PC-9 (cell line): ENCODE results near the gene CXorf38. TPM values are rescaled to one million over a fixed set of nuclear protein-coding genes. Genes with fewer than 3 reads are reported as not detected.

ENCODE experiments used
- BruUV-seq: library from RNA; stranded (reverse); fragments of 400-500 nt; replicated peaks from 2 replicates; lab custom pipeline; 2021; lab: Mats Ljungman, UMichigan
- CTCF ChIA-PET: fragments of 300-600 bp; sonication (Branson Sonifier 250); formaldehyde crosslinking; loops from one replicate; lab custom pipeline; 2022; ENCODE audit warnings: antibody characterized with exemption; lab: Charles Lee
- POLR2A ChIA-PET: fragments of 300-600 bp; sonication (Branson Sonifier 250); formaldehyde crosslinking; loops from one replicate; lab custom pipeline; 2022; ENCODE audit warnings: antibody characterized with exemption; ENCODE audit not compliant: unreplicated experiment; lab: Charles Lee
- DNase-seq, 2 experiments: peaks; one replicate each; pipeline versions ENCODE4 v3.0.0 to v3.0.0-alpha.2; 2015 to 2022; ENCODE audit warnings: mixed read lengths in 1 of 2
- H2AFZ ChIP-seq: fragments of 200-600 bp; sonication (generic); 2 replicates; pipeline ENCODE4 v1.8.1; 2017; ENCODE audit warnings: antibody characterized with exemption
- H3F3A ChIP-seq: fragments of 200-600 bp; sonication (generic); 2 replicates; pipeline ENCODE4 v1.8.1; 2017; ENCODE audit warnings: antibody characterized with exemption, mild to moderate bottlenecking, low read depth; ENCODE audit not compliant: insufficient read depth
- H3K27ac ChIP-seq: fragments of 200-600 bp; sonication (generic); 2 replicates; pipeline ENCODE4 v1.6.1; 2016; ENCODE audit warnings: mixed run types
- H3K27me3 ChIP-seq: fragments of 200-600 bp; sonication (generic); 2 replicates; pipeline ENCODE4 v1.6.1; 2016; ENCODE audit warnings: low read depth, mixed run types; ENCODE audit not compliant: insufficient read depth
- H3K36me3 ChIP-seq: fragments of 200-600 bp; sonication (generic); 2 replicates; pipeline ENCODE4 v1.6.1; 2016; ENCODE audit warnings: low read depth, mixed run types
- H3K4me1 ChIP-seq: fragments of 200-600 bp; sonication (generic); replicated peaks from 2 replicates; pipeline ENCODE4 v1.6.1; 2016; ENCODE audit warnings: mixed run types; ENCODE audit not compliant: insufficient read depth
- H3K4me2 ChIP-seq: fragments of 200-600 bp; sonication (generic); 2 replicates; pipeline ENCODE4 v1.6.1; 2017; ENCODE audit warnings: mixed run types
- H3K4me3 ChIP-seq: fragments of 200-600 bp; sonication (generic); 2 replicates; pipeline ENCODE4 v1.6.1; 2016; ENCODE audit warnings: mixed run types
- H3K79me2 ChIP-seq: fragments of 200-600 bp; sonication (generic); 2 replicates; pipeline ENCODE4 v1.6.1; 2017; ENCODE audit warnings: low read depth, mixed run types
- H3K9me2 ChIP-seq: fragments of 200-600 bp; sonication (generic); 2 replicates; pipeline ENCODE4 v1.8.1; 2017; ENCODE audit warnings: mild to moderate bottlenecking; ENCODE audit not compliant: insufficient read depth
- H3K9me3 ChIP-seq: fragments of 200-600 bp; sonication (generic); 2 replicates; pipeline ENCODE4 v1.8.1; 2016; ENCODE audit warnings: low read depth; ENCODE audit not compliant: insufficient read depth
- H4K20me1 ChIP-seq: fragments of 200-600 bp; sonication (generic); 2 replicates; pipeline ENCODE4 v1.8.1; 2017; ENCODE audit not compliant: insufficient read depth
- EZH2 ChIP-seq: fragments of 200-600 bp; sonication (generic); IDR thresholded peaks from 2 replicates; pipeline ENCODE4 v1.8.0; 2017; ENCODE audit warnings: antibody characterized with exemption, low read depth
- intact Hi-C: fragments of 100-400 bp; cut with micrococcal nuclease; formaldehyde crosslinking; loops from one replicate; pipeline ENCODE4 v1.10.0; 2022; ENCODE audit not compliant: unreplicated experiment
- total RNA-seq: library from RNA; stranded (reverse); gene quantifications from 2 replicates; pipeline ENCODE4 v1.2.3, GENCODE V29; 2021
- TF ChIP-seq, protein P1 (sequence below): fragments of 200-600 bp; sonication (generic); conservative IDR thresholded peaks from 2 replicates; pipeline ENCODE4 v1.6.1; 2017; ENCODE audit warnings: mixed run types, antibody characterized with exemption, mild to moderate bottlenecking, moderate library complexity

The CXorf38 gene
- total RNA-seq, 1 experiment from 2014 or later = 5.3 TPM

GRCh38 chrX:40687169-40687568 is 39.8 kb upstream of the CXorf38 start:
- Histone ChIP-seq H3K4me1 (no peaks in the 10 kb centered on the region), H3K36me3 (no peaks in the 10 kb centered on the region), H4K20me1 (no peaks in the 10 kb centered on the region), H2AFZ (no peak overlapping the region), H3K27ac (no peak overlapping the region), H3K9me2 (no peaks in the 10 kb centered on the region), H3K4me3 (no peak overlapping the region), H3K79me2 (no peaks in the 10 kb centered on the region), H3K9me3 (no peaks in the 10 kb centered on the region), H3F3A (no peaks in the 10 kb centered on the region), H3K27me3 (no peaks in the 10 kb centered on the region), H3K4me2 (no peak overlapping the region)
- TF ChIP-seq EZH2 = no peak
- TF ChIP-seq, protein P1, sequence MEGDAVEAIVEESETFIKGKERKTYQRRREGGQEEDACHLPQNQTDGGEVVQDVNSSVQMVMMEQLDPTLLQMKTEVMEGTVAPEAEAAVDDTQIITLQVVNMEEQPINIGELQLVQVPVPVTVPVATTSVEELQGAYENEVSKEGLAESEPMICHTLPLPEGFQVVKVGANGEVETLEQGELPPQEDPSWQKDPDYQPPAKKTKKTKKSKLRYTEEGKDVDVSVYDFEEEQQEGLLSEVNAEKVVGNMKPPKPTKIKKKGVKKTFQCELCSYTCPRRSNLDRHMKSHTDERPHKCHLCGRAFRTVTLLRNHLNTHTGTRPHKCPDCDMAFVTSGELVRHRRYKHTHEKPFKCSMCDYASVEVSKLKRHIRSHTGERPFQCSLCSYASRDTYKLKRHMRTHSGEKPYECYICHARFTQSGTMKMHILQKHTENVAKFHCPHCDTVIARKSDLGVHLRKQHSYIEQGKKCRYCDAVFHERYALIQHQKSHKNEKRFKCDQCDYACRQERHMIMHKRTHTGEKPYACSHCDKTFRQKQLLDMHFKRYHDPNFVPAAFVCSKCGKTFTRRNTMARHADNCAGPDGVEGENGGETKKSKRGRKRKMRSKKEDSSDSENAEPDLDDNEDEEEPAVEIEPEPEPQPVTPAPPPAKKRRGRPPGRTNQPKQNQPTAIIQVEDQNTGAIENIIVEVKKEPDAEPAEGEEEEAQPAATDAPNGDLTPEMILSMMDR = no peak
- POLR2A ChIA-PET = no interaction called here
- CTCF ChIA-PET = no interaction called here
- DNase-seq = no peak
- BruUV-seq = no TSS peak
- intact Hi-C loops = no loop called here

- Histone ChIP-seq H3K27ac (no peak overlapping the region), H3K36me3 (no peaks in the 10 kb centered on the region), H2AFZ (no peak overlapping the region), H3K4me1 (no peaks in the 10 kb centered on the region), H3K79me2 (no peaks in the 10 kb centered on the region), H4K20me1 (no peaks in the 10 kb centered on the region), H3K4me2 (no peak overlapping the region), H3K9me3 (no peaks in the 10 kb centered on the region), H3K9me2 (no peaks in the 10 kb centered on the region), H3F3A (no peaks in the 10 kb centered on the region), H3K4me3 (no peak overlapping the region), H3K27me3 (no peaks in the 10 kb centered on the region)
- no peak for DNase-seq
- CTCF ChIA-PET = no interaction called here
- TF ChIP-seq EZH2 = no peak
- TF ChIP-seq, protein P1 = no peak
- POLR2A ChIA-PET = no interaction called here
- intact Hi-C loops = no loop called here
- no TSS peak for BruUV-seq
Measured at GRCh38 chrX:40685362-40685918, 38.1 kb upstream of the CXorf38 start.

DNA sequence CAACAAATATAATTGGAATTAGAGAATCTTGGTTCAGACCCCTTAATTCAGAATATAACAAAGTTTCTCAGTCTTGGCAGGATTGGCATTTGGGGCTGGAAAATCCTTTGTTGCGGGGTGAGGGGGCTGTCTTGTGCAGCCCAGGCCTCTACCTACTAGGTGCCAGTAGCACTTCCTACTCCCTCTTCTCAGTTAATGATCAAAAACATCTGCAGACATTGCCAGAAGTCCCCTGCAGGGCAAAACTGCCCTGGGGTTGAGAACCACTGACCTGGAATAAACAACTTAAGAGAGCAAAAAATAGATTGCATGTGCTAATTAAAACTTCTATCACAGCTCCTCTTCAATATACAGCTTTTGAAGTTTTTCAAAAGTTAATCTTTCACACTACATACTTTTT is 36.7 kb upstream of the CXorf38 start:
- no TSS peak for BruUV-seq
- no peak overlapping the region for H3K4me3 ChIP-seq
- no peaks in the 10 kb centered on the region for H3K4me1 ChIP-seq
- no peak for DNase-seq
- TF ChIP-seq, protein P1 = no peak
- no peak for TF ChIP-seq EZH2
- H3K9me3 ChIP-seq = no peaks in the 10 kb centered on the region
- H4K20me1 ChIP-seq = no peaks in the 10 kb centered on the region
- no peak overlapping the region for H3K27ac ChIP-seq
- intact Hi-C loops = no loop called here
- H3K79me2 ChIP-seq = no peaks in the 10 kb centered on the region
- H3F3A ChIP-seq = no peaks in the 10 kb centered on the region
- no peak overlapping the region for H2AFZ ChIP-seq
- H3K4me2 ChIP-seq = no peak overlapping the region
- POLR2A ChIA-PET = no interaction called here
- no peaks in the 10 kb centered on the region for H3K36me3 ChIP-seq
- H3K9me2 ChIP-seq = no peaks in the 10 kb centered on the region
- CTCF ChIA-PET = no interaction called here
- no peaks in the 10 kb centered on the region for H3K27me3 ChIP-seq
